K562 (cell line): ENCODE results near the gene NIPAL3. TPM values are rescaled to one million over a fixed set of nuclear protein-coding genes. Genes with fewer than 3 reads are reported as not detected.

Experiments
- ARID4B ChIP-seq: sonication (generic); formaldehyde crosslinking; IDR thresholded peaks from 2 replicates; pipeline ENCODE4 v1.8.0; 2022; ENCODE audit warnings: mild to moderate bottlenecking, missing genetic modification reagents
- BDP1 ChIP-seq: IDR thresholded peaks from 3 replicates; pipeline ENCODE4 v1.6.1; 2011; ENCODE audit not compliant: insufficient read length, insufficient read depth
- BRD4 ChIP-seq: fragments of 200-600 bp; sonication (generic); IDR thresholded peaks from 2 replicates; pipeline ENCODE4 v1.6.1; 2017; ENCODE audit warnings: inconsistent platforms
- CBFA2T3 ChIP-seq: fragments of 450-650 bp; IDR thresholded peaks from 2 replicates; pipeline ENCODE4 v1.6.1; 2017
- ESRRB ChIP-seq: fragments of 250-450 bp; sonication (Bioruptor Pico); IDR thresholded peaks from 2 replicates; pipeline ENCODE4 v1.5.0; 2020; ENCODE audit warnings: mild to moderate bottlenecking, moderate library complexity, borderline replicate concordance
- KAT8 ChIP-seq: fragments of 450-650 bp; IDR thresholded peaks from 2 replicates; pipeline ENCODE4 v1.6.1; 2016; ENCODE audit warnings: low read depth, mild to moderate bottlenecking
- MGA ChIP-seq: fragments of 450-650 bp; IDR thresholded peaks from 2 replicates; pipeline ENCODE4 v1.6.1; 2016; ENCODE audit warnings: mild to moderate bottlenecking, moderate library complexity
- NCOA4 ChIP-seq: fragments of 450-650 bp; IDR thresholded peaks from 2 replicates; pipeline ENCODE4 v1.6.1; 2018; ENCODE audit warnings: mild to moderate bottlenecking; ENCODE audit not compliant: partially characterized antibody
- PYGO2 ChIP-seq: fragments of 450-650 bp; IDR thresholded peaks from 2 replicates; pipeline ENCODE4 v1.6.1; 2016; ENCODE audit warnings: mild to moderate bottlenecking, missing genetic modification characterization, moderate library complexity, missing compliant biosample characterization
- RBM34 ChIP-seq: fragments of 200-400 bp; formaldehyde crosslinking; IDR thresholded peaks from 2 replicates; pipeline ENCODE4 v1.6.1; 2018; ENCODE audit warnings: low read length, borderline replicate concordance; ENCODE audit not compliant: insufficient read depth
- SLC30A9 ChIP-seq: fragments of 250-450 bp; sonication (Bioruptor Pico); IDR thresholded peaks from 2 replicates; pipeline ENCODE4 v1.8.0; 2022; ENCODE audit warnings: mild to moderate bottlenecking, moderate library complexity
- STAT5A ChIP-seq: IDR thresholded peaks from 2 replicates; pipeline ENCODE4 v1.6.1; 2012; ENCODE audit warnings: low read length, inconsistent platforms, borderline replicate concordance
- ZFP1 ChIP-seq: fragments of 450-650 bp; formaldehyde crosslinking; IDR thresholded peaks from 2 replicates; pipeline ENCODE4 v1.4.0; 2020; ENCODE audit warnings: mild to moderate bottlenecking, mixed read lengths
- polyA plus RNA-seq, 8 experiments: library from polyadenylated mRNA; depleted of rRNA in 4 of 8; stranded (reverse) in 5 of 8; unstranded in 3 of 8; fragments of >200 nt; fragmentation: Nextera tagmentation in 2 of 8; fragmentation: Illumina TruSeq in 1 of 8; extraction: Ambion mirVana in 2 of 8; extraction: Trizol in 1 of 8; gene quantifications; 2 replicates each; pipeline versions ENCODE4 v1.2.1 to v1.2.3, GENCODE V29; 2011 to 2014; ENCODE audit warnings: inconsistent platforms in 1 of 8, missing spikeins in 1 of 8
- total RNA-seq, 7 experiments: library from RNA; depleted of rRNA in 6 of 7; stranded (reverse); fragments of >200 nt in 6 of 7; fragmentation: Illumina TruSeq in 2 of 7; extraction: Trizol in 2 of 7; gene quantifications; 2 replicates each; pipeline versions ENCODE4 v1.2.1 to v1.2.3, GENCODE V29; 2011 to 2021; ENCODE audit warnings: low replicate concordance in 1 of 7

Gene NIPAL3
- total and polyA plus RNA-seq, 9 of the 15 experiments (the other 6 are each of a cell fraction or from before 2014, with no cell fraction given) = 10.5 to 26.3 (median 16.0) TPM

- TF ChIP-seq MGA = no peak
- no peak for TF ChIP-seq SLC30A9 (CRISPR knock-in tag)
- no peak for TF ChIP-seq CBFA2T3
- TF ChIP-seq BRD4 = no peak
- TF ChIP-seq RBM34 = no peak
- TF ChIP-seq STAT5A = no peak
- TF ChIP-seq ARID4B = peak; percentile 26; the same call in 1 of the 2 replicates
- TF ChIP-seq KAT8 = no peak
- no peak for TF ChIP-seq BDP1
- no peak for TF ChIP-seq NCOA4
- no peak for TF ChIP-seq ESRRB (CRISPR knock-in tag)
- no peak for TF ChIP-seq PYGO2 (tag)
- TF ChIP-seq ZFP1 (CRISPR knock-in tag) = no peak
Measured at GRCh38 chr1:24502065-24502708, 86.6 kb downstream of the NIPAL3 start (continued).
